ENCODE results near the gene HAGHL.

Gene HAGHL

GRCh38 chr16:708019-708418 is 18.9 kb upstream of the HAGHL start:
- no peak for DNase-seq (ENCODE audit: low spot score)

GRCh38 chr16:708959-709358 is 17.9 kb upstream of the HAGHL start:
- DNase-seq (ENCODE audit: low spot score) = no peak

GRCh38 chr16:709566-710499 is 17.1 kb upstream of the HAGHL start:
- DNase-seq (ENCODE audit: low spot score) = peak; percentile 61

DNA sequence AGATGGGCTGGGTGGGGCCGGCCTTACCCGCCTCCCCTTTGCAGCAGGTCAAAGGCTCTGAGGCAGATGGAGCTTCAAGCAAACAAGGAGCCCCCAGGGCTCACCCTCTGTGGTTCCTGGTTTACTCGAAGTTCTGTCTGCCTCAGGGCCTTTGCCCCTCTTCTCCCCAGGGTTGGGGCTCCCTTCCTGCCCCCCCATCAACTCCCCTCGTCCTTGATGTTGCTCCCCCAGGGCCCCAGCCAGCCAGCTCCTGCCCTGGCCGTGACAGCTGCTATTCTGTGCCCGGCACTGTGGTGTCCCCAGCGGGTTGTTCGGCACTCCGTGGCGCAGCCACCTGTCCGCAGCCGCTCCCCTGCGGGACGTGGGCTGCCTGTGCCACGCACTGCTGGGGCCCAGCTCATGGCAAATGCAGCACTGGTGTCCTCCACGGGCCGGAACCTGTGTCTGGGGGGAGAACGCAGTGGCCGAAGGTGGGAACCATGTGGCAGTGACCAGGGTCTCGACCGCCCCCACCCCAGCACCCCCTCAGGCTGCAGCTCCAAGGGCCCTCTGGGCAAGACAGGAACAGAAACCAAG is 16.3 kb upstream of the HAGHL start:
- no peak for DNase-seq (ENCODE audit: low spot score)

DNA sequence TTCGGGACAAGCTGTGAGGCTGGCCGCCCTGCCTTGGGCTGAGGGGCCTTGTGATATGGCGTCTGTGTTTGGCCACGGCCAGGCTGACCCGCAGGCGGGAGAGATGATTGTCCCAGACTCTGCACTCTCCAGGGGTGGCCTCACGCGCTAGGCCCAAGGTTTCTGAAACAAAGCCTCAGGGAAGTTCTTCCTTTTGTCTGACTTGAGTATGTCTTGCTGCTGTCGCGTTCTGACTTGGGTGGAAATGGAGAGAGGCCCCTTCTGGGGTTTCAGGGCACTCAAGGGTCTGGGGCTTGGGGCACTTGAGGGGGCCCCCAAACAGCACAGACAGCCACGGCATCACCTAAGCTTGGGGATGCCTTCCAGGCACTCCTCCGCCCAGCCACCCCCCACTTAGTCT is 15.8 kb upstream of the HAGHL start:
- no peak for DNase-seq (ENCODE audit: low spot score)

DNA sequence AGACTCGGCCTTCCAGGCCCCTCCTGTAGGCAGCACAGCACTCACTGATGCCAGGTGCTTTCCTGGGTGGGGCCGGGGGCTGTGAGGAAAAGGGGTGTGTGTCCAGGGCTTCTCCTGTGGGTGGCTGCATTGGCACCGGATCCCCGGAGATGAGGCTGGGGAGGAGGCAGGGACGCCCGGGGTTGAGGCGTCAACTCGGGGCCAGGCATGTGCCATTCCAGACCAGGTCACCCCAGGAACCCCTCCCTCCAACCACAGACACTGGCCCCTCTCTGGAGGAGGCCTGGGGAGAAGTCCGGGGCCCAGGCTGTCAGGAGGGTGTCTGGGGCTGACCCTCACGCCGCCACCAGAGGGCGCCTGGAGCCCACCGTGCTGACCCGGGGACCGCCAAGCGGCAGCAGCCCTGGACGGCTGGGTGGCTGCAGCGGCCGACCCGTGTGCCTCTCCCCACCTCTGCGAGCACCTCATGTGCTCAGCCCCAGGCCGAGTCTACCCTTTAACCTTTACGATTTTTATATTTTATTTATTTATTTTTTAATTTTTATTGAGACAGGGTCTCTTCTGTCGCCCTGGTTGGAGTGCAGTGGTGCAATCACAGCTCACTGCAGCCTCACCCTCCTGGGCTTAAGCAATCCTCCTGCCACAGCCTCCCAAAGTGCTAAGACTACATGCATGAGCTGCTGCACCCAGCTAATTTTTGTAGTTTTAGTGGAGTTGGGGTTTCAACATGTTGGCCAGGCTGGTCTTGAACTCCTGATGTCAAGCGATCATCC is 15.2 kb upstream of the HAGHL start:
- peak; percentile 93 for DNase-seq (ENCODE audit: low spot score)

- peak; percentile 76 for DNase-seq (ENCODE audit: low spot score)
Observed at GRCh38 chr16:712740-713250, 14.1 kb upstream of the HAGHL start.

DNA sequence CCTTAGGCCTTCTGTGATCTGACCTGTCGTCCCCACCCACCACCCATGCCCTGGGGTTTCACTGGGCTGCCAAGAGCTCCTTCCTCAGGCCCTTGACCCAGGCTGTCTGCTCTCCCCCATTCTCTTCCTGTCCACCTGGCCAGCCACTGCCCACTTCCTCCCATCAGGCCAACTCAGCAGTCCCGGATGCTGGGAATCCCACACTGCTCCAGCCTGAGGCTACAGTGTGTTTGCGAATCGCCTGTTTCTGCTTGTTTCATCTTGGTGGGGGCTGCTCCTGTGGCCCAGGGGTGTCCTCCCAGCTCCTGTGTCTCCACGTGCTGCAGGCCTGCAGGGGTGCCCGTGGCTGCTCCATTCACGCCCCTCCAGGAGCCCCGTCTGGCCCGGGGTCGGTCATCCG is 12.8 kb upstream of the HAGHL start:
- no peak for DNase-seq (ENCODE audit: low spot score)

GRCh38 chr16:714558-715476 is 12.1 kb upstream of the HAGHL start, which contains the start of gene METRN:
METRN (plus strand) TSS chr16:715118; CDS start chr16:715290, 172 bp downstream.
- peak; percentile 97 for DNase-seq (ENCODE audit: low spot score)

DNA sequence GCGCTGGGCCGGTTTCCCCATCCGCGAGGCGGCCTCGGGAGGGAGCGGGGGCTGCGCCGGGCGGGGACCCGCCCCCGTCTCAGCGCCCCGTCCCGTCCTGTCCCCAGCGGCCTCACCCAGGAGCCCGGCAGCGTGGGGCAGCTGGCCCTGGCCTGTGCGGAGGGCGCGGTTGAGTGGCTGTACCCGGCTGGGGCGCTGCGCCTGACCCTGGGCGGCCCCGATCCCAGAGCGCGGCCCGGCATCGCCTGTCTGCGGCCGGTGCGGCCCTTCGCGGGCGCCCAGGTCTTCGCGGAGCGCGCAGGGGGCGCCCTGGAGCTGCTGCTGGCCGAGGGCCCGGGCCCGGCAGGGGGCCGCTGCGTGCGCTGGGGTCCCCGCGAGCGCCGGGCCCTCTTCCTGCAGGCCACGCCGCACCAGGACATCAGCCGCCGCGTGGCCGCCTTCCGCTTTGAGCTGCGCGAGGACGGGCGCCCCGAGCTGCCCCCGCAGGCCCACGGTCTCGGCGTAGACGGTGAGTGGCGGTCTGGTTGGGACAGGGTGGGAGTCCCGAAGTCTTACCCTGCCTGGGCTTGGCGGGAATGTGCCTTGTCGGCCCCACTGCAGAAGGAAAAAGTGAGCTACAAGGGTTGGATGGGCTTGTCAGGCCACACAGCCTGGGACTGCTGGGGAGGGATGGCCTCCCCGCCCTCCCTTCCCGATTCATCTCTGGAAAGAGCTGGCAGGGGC is 11.3 kb upstream of the HAGHL start:
- DNase-seq (ENCODE audit: low spot score) = peak; percentile 47

- DNase-seq (ENCODE audit: low spot score) = peak; percentile 29
Observed at GRCh38 chr16:716200-716568, 10.7 kb upstream of the HAGHL start.

DNA sequence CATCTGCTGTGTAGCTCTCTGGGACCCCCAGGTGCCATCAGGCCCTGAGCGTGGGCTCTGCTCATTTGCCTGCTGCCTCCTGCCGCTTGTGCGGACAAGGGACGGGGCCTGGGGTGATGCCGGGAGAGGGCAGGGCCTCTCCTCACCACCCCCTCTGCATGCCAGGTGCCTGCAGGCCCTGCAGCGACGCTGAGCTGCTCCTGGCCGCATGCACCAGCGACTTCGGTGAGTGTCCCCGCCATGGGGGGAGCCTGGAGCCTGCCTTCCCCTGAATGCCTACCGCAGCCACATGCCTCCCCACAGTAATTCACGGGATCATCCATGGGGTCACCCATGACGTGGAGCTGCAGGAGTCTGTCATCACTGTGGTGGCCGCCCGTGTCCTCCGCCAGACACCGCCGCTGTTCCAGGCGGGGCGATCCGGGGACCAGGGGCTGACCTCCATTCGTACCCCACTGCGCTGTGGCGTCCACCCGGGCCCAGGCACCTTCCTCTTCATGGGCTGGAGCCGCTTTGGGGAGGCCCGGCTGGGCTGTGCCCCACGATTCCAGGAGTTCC is 10.1 kb upstream of the HAGHL start:
- DNase-seq (ENCODE audit: low spot score) = no peak

- DNase-seq (ENCODE audit: low spot score) = no peak
Observed at GRCh38 chr16:717450-718245, 9.3 kb upstream of the HAGHL start.

DNA sequence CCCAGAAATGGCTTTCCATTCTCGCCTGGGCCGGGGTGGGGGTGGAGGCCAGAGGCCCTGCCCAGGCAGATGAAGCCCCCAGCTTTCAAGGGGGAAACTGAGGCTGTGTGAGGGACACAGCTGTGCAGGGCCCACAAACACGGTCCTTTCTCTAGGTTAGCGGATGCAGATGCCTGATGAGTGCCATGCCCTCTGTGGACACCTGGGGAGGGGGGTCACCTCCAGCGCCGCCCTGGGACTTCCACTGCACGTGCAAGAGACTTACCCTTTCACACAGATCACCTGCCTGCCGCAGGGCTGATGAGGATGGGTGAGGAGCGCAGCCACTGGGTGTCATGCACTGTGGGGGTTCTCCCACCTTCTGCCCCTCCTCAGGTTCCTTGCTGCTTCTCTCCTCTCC is 8.5 kb upstream of the HAGHL start:
- no peak for DNase-seq (ENCODE audit: low spot score)

DNA sequence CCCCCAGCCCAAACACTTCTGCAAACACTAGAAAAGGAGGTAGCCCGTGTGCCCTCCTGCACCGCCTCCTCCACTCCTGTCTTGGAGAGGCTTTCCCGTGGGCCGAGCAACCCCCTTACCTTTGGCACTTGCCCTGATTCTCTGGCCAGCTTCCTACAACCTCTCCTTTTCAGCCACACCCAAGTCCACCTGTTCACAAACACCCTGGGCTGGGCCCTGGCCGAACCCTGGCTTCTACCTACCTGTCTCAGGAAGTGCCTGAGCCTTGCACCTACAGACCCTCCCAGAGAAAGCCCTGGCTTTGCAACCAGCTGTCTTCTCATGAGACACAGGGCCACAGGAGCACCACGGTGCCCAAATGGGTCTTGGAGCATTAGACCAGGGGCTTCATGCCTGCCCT is 8.0 kb upstream of the HAGHL start:
- DNase-seq (ENCODE audit: low spot score) = no peak

GRCh38 chr16:719815-720446 is 7.0 kb upstream of the HAGHL start:
- peak; percentile 29 for DNase-seq (ENCODE audit: low spot score)

DNA sequence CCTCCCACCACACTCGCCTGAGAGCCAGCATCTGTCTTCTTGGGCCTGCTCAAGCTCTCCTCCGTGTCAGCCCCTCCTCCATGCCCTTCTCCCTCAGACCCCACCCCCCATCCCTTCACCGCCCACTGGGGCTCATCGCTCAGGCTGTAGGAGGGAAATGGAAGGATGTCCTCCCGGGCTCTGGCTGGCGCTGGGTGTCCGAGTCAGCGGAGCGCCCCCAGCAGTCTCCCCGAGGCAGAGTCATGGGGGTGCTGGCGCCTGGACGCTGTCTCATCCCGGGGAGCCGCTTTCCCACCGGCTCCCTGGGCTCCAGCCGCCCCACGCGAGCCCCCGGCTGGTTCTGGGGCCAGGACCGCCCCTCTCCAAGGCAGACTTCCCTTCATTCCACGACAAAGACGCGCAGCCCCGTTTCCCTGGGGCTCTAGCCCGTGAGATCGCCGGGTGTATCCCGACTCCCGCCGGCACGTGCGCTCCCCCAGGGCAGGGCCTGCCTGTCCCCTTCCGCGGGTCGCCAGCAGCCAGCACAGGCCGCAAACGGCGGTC is 6.4 kb upstream of the HAGHL start:
- peak; percentile 77 for DNase-seq (ENCODE audit: low spot score)

- peak; percentile 93 for DNase-seq (ENCODE audit: low spot score)
Observed at GRCh38 chr16:720990-721764, 5.7 kb upstream of the HAGHL start, which contains the start of gene ANTKMT. ANTKMT (plus strand) TSS chr16:721146; CDS start chr16:721275, 129 bp downstream.

Measured in GM03348 (cell line).